Activated B cell treated with CpG ODN at 0.5 μM for 24 hours (primary cell): ENCODE results near the gene BGN. TPM values are rescaled to one million over a fixed set of nuclear protein-coding genes. Genes with fewer than 3 reads are reported as not detected.

Experiments
- ATAC-seq: fragments of 200-7000 bp; cut with Tn5 transposase; one replicate; pipeline ENCODE4 v1.10.0; 2021; ENCODE audit warnings: low read depth, mild to moderate bottlenecking, moderate library complexity
- CTCF ChIA-PET: fragments of 350-600 bp; sonication (Branson Sonifier 250); formaldehyde crosslinking; loops from one replicate; lab custom pipeline; 2021; ENCODE audit warnings: antibody characterized with exemption; lab: Charles Lee
- POLR2A ChIA-PET: fragments of 350-600 bp; sonication (Branson Sonifier 250); formaldehyde crosslinking; loops from one replicate; lab custom pipeline; 2021; ENCODE audit warnings: antibody characterized with exemption; lab: Charles Lee
- DNase-seq: peaks from one replicate; pipeline ENCODE4 v3.0.0; 2022
- H3K27ac Mint-ChIP-seq: one replicate; pipeline ENCODE4 v1.8.0; 2020; ENCODE audit warnings: mixed read lengths
- H3K27me3 Mint-ChIP-seq: one replicate; pipeline ENCODE4 v1.8.0; 2021; ENCODE audit warnings: mixed read lengths
- H3K36me3 Mint-ChIP-seq: one replicate; pipeline ENCODE4 v1.8.0; 2021; ENCODE audit warnings: low read depth, mixed read lengths
- H3K4me1 Mint-ChIP-seq: one replicate; pipeline ENCODE4 v1.8.0; 2021; ENCODE audit warnings: mixed read lengths
- H3K4me3 Mint-ChIP-seq: one replicate; pipeline ENCODE4 v1.8.0; 2020; ENCODE audit warnings: mild to moderate bottlenecking, mixed read lengths
- H3K9me3 Mint-ChIP-seq: one replicate; pipeline ENCODE4 v1.8.0; 2020; ENCODE audit warnings: mixed read lengths
- CTCF ChIP-seq: fragments of 200-600 bp; IDR thresholded peaks from one replicate; pipeline ENCODE4 v1.8.0; 2022; ENCODE audit warnings: antibody characterized with exemption, mild to moderate bottlenecking
- intact Hi-C: fragments of 100-400 bp; cut with micrococcal nuclease; formaldehyde crosslinking; loops from one replicate; pipeline ENCODE4 v1.15.1; 2024
- total RNA-seq: library from RNA; stranded (reverse); gene quantifications from 2 replicates; pipeline ENCODE4 v1.2.3, GENCODE V29; 2022

Gene BGN
- total RNA-seq, 1 donor from 2014 or later, result not detected

- no peak for DNase-seq
- no peaks in the 10 kb centered on the region for H3K27me3 Mint-ChIP-seq
- POLR2A ChIA-PET, result no interaction called here
- no peaks in the 10 kb centered on the region for H3K9me3 Mint-ChIP-seq
- H3K36me3 Mint-ChIP-seq, result no peaks in the 10 kb centered on the region
- CTCF ChIA-PET, result no interaction called here
- TF ChIP-seq CTCF, result no peak
- H3K4me1 Mint-ChIP-seq, result no peaks in the 10 kb centered on the region
- intact Hi-C loops, result no loop called here
- no peak overlapping the region for H3K27ac Mint-ChIP-seq
- H3K4me3 Mint-ChIP-seq, result no peak overlapping the region
- no peak for ATAC-seq
These were observed 3.7 kb downstream of the BGN start for GRCh38 chrX:153498453-153498852.

DNA sequence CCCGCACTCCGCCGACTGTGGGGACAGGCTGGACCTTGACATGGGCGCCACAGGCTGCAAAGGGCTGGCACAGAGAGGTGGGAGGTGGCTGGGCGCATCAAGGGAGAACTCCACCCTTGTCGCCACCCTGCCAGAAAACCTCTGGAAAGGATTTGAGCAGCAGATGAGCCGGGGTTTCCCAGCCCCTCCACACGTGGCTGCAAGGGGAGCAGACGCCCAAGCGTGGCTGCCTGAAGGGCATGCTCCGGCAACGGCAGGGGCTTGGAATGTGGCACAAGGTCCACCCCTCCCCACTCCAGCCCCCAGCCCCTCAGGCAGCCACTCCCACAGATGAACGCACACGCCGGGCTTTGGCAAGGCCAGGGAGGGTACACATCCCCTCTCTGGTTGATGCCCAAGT lies 4.6 kb downstream of the BGN start:
- intact Hi-C loops, result no loop called here
- no peaks in the 10 kb centered on the region for H3K27me3 Mint-ChIP-seq
- H3K27ac Mint-ChIP-seq, result no peak overlapping the region
- H3K4me1 Mint-ChIP-seq, result no peaks in the 10 kb centered on the region
- H3K4me3 Mint-ChIP-seq, result no peak overlapping the region
- ATAC-seq (no peak), DNase-seq (no peak)
- no peak for TF ChIP-seq CTCF
- ChIA-PET POLR2A (no interaction called here), CTCF (no interaction called here)
- no peaks in the 10 kb centered on the region for H3K9me3 Mint-ChIP-seq
- no peaks in the 10 kb centered on the region for H3K36me3 Mint-ChIP-seq

DNA sequence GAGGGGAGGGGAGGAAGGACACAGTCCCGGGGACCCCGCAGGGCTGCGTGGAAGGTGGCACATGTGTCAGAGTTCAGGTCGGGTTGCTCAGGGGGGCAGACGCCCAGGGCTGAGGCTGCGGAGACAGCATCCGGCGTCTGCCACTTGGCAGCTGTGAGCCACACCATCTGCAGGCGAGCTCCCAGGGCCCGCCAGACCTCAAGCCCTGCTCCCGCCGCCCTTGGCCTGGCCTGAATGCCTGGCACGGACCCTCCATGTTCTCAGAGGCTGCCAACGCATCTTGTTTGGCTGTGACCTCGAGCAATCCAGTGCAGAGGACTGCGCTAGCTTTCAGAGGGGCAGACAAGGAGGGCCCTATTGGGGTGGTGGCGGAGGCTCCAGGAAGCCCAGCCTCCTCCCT lies 5.1 kb downstream of the BGN start:
- Mint-ChIP-seq H3K4me1 (no peaks in the 10 kb centered on the region), H3K36me3 (no peaks in the 10 kb centered on the region), H3K9me3 (no peaks in the 10 kb centered on the region), H3K27ac (no peak overlapping the region), H3K4me3 (no peak overlapping the region), H3K27me3 (no peaks in the 10 kb centered on the region)
- intact Hi-C loops, result no loop called here
- no peak for ATAC-seq
- POLR2A ChIA-PET, result no interaction called here
- DNase-seq, result no peak
- TF ChIP-seq CTCF, result no peak
- CTCF ChIA-PET, result no interaction called here

GRCh38 chrX:153500676-153501280 lies 6.0 kb downstream of the BGN start:
- no peak for ATAC-seq
- POLR2A ChIA-PET, result no interaction called here
- no peaks in the 10 kb centered on the region for H3K36me3 Mint-ChIP-seq
- no peak overlapping the region for H3K4me3 Mint-ChIP-seq
- no peak overlapping the region for H3K27ac Mint-ChIP-seq
- intact Hi-C loops, result no loop called here
- CTCF ChIA-PET, result no interaction called here
- no peak for TF ChIP-seq CTCF
- DNase-seq, result no peak
- no peaks in the 10 kb centered on the region for H3K27me3 Mint-ChIP-seq
- no peaks in the 10 kb centered on the region for H3K9me3 Mint-ChIP-seq
- no peaks in the 10 kb centered on the region for H3K4me1 Mint-ChIP-seq

DNA sequence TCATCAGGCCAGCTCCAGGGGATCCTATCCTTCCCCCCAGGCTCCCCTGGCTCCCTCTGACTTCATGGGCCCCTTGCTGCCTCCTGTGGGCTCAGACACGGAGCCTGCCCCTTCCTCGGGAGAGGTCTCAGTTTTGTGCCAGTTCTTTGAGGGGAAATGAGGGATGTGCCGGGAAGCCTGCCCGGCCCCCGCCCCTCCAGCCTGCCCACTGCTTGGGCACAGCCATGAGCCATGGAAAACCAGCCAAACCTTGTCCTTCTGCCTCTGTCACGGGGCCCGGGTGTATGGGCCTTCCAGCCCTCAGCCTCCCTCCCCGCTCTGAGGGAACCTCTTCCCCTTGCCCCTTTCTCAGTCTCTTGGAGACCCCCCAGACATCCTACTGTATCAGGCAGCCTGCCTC lies 6.8 kb downstream of the BGN start:
- TF ChIP-seq CTCF, result no peak
- Mint-ChIP-seq H3K36me3 (no peaks in the 10 kb centered on the region), H3K27me3 (no peaks in the 10 kb centered on the region), H3K4me1 (no peaks in the 10 kb centered on the region), H3K27ac (no peak overlapping the region), H3K9me3 (no peaks in the 10 kb centered on the region), H3K4me3 (no peak overlapping the region)
- DNase-seq, result no peak
- intact Hi-C loops, result no loop called here
- ChIA-PET POLR2A (no interaction called here), CTCF (no interaction called here)
- no peak for ATAC-seq
